ENCODE data around the gene PRSS8. TPM values are rescaled to one million over a fixed set of nuclear protein-coding genes. Genes with fewer than 3 reads are reported as not detected.
"Not testable (repeated sequence)": the region's sequence is repeated elsewhere in the genome, so short reads cannot be mapped to it uniquely, and the experiment has no call there.

The PRSS8 gene
- total RNA-seq, 1 donor from 2014 or later, result not detected

- peaks cover 3% of the 10 kb centered on the region for H3K36me3 Mint-ChIP-seq (ENCODE audit: low read depth)
Observed at GRCh38 chr16:31105677-31106213, 29.8 kb downstream of the PRSS8 start.

DNA sequence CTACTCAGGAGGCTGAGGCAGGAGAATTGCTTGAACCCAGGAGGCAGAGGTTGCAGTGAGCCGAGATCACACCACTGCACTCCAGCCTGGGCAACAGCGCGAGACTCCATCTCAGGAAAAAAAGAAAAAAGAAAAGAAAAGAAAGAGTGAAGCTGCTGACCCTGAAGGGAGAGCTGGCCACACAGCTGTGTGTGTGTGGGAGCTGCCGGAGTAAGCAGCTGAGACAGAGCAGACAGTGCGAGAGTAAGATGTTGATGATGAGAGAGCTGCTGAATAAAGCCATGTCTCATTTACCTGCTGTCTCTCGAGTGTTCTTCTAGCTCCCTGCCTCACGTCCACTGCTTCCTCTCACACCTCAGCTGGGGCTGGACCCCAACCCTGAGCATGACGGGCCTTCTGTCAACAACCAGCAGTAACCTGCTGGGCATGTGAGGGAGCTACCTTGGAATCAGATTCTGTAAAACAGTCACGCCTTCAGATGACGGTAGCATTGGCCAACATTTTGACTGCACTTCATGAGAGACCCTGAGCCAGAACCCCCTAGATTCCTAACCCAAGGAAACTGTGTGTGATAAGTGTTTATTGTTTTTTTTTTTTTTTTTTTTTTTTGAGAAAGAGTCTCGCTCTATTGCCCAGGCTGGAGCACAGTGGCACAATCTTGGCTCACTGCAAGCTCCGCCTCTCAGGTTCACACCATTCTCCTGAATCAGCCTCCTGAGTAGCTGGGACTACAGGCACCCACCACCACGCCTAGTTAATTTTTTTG is 34.5 kb downstream of the PRSS8 start:
- not testable (repeated sequence) for H3K4me1 Mint-ChIP-seq; H3K27me3 Mint-ChIP-seq (ENCODE audit: low read depth); DNase-seq (ENCODE audit: low read depth, low spot score); H3K9me3 Mint-ChIP-seq; H3K27ac Mint-ChIP-seq (ENCODE audit: unreplicated experiment); H3K36me3 Mint-ChIP-seq (ENCODE audit: low read depth); H3K4me3 Mint-ChIP-seq

More at GRCh38 chr16:31105677-31106213, 29.8 kb downstream of the PRSS8 start:
- Mint-ChIP-seq H3K9me3 (no peaks in the 10 kb centered on the region), H3K4me1 (peaks cover 16% of the 10 kb centered on the region), H3K4me3 (peak overlapping the region; percentile 68), H3K27ac (ENCODE audit: unreplicated experiment) (no peak overlapping the region), H3K27me3 (ENCODE audit: low read depth) (peaks cover 2% of the 10 kb centered on the region)
- TF ChIP-seq, protein P1, sequence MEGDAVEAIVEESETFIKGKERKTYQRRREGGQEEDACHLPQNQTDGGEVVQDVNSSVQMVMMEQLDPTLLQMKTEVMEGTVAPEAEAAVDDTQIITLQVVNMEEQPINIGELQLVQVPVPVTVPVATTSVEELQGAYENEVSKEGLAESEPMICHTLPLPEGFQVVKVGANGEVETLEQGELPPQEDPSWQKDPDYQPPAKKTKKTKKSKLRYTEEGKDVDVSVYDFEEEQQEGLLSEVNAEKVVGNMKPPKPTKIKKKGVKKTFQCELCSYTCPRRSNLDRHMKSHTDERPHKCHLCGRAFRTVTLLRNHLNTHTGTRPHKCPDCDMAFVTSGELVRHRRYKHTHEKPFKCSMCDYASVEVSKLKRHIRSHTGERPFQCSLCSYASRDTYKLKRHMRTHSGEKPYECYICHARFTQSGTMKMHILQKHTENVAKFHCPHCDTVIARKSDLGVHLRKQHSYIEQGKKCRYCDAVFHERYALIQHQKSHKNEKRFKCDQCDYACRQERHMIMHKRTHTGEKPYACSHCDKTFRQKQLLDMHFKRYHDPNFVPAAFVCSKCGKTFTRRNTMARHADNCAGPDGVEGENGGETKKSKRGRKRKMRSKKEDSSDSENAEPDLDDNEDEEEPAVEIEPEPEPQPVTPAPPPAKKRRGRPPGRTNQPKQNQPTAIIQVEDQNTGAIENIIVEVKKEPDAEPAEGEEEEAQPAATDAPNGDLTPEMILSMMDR (conservative IDR thresholded peaks at IDR 0.05), result peak; percentile 75
- peak; percentile 92 for DNase-seq (ENCODE audit: low read depth, low spot score)

DNA sequence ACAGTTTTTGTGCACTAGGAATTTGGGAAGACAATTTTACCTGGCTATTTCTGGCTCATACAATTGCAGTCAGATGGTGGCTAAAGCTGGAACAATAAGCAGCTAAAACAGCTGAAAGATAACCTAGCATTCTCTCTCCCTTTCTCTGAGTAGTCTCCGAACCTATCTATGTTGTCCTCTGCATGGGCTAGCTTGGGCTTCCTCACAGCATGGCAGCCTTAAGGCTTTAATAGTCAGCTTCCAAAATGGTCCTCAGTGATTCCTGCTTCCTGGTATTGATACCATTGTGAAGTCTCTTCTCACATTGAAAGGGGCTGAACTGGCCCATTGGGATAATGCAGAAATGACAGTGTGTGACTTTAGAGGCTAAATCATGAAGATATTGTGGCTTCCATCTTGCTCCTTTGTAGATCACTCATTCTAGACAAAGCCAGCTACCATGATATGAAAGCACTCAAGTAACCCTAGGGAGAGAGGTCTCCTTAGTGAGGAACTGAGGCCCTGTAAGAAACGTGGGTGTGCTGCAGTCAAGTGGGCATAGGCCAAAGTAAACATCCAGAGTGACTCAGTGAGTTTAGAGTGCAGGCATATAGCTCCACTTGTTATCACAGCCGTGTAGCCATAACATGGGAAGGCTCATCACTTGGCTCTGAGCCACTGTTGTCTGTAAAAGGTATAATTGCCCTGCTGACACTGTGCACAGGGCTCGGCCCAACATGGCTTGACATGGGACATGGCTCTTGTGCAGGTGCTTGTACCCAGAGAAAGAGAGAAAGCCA is 35.5 kb downstream of the PRSS8 start:
- Mint-ChIP-seq H3K9me3 (no peaks in the 10 kb centered on the region), H3K4me1 (peaks cover 6% of the 10 kb centered on the region), H3K36me3 (ENCODE audit: low read depth) (no peaks in the 10 kb centered on the region), H3K27ac (ENCODE audit: unreplicated experiment) (no peak overlapping the region), H3K4me3 (peak overlapping the region; percentile 41), H3K27me3 (ENCODE audit: low read depth) (peaks cover 9% of the 10 kb centered on the region)
- DNase-seq (ENCODE audit: low read depth, low spot score), result no peak
- TF ChIP-seq, protein P1 (conservative IDR thresholded peaks at IDR 0.05), result no peak

- Mint-ChIP-seq H3K27ac (ENCODE audit: unreplicated experiment) (peak within 1 kb of the TSS; percentile 59), H3K27me3 (ENCODE audit: low read depth) (peaks cover 3% of the 10 kb centered on the region), H3K36me3 (ENCODE audit: low read depth) (peaks cover 2% of the 10 kb centered on the region), H3K9me3 (no peaks in the 10 kb centered on the region), H3K4me1 (peaks cover 22% of the 10 kb centered on the region), H3K4me3 (peak within 1 kb of the TSS; percentile 91)
- DNase-seq (ENCODE audit: low read depth, low spot score), result peak; percentile 86
- TF ChIP-seq, protein P1 (conservative IDR thresholded peaks at IDR 0.05), result no peak
Observed at GRCh38 chr16:31094424-31095120, 41.0 kb downstream of the PRSS8 start, which contains the start of gene VKORC1. TSS of gene VKORC1 (minus strand) at chr16:31094797. CDS start at chr16:31094729, 68 bp downstream.

DNA sequence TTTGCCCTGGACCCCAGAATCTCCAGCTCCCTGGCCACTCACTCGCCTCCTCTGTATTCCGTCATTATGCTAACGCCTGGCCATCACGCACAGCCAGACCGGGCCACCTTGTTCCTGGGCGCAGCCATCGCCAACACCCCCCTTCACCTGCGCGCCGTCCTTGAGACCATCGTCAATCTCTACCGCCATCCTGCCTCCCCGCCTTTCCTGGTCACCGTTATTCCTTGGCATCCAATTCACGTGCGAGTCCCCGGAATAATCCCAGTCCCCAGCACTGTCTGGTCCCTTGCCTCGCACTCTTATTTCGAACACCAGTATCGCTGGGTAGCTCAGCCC is 41.5 kb downstream of the PRSS8 start:
- DNase-seq (ENCODE audit: low read depth, low spot score), result no peak

More for the DNA sequence above, 41.5 kb downstream of the PRSS8 start:
- peaks cover 3% of the 10 kb centered on the region for H3K27me3 Mint-ChIP-seq (ENCODE audit: low read depth)
- peaks cover 22% of the 10 kb centered on the region for H3K4me1 Mint-ChIP-seq
- H3K4me3 Mint-ChIP-seq, result peak overlapping the region; percentile 91
- no peak overlapping the region for H3K27ac Mint-ChIP-seq (ENCODE audit: unreplicated experiment)
- no peaks in the 10 kb centered on the region for H3K9me3 Mint-ChIP-seq
- TF ChIP-seq, protein P1 (conservative IDR thresholded peaks at IDR 0.05), result no peak
- peaks cover 2% of the 10 kb centered on the region for H3K36me3 Mint-ChIP-seq (ENCODE audit: low read depth)
